Measurements from ENCODE around the gene GAL3ST1. TPM values are rescaled to one million over a fixed set of nuclear protein-coding genes. Genes with fewer than 3 reads are reported as not detected.
"Not testable (repeated sequence)": the region's sequence is repeated elsewhere in the genome, so short reads cannot be mapped to it uniquely, and the experiment has no call there.

The GAL3ST1 gene
- not detected for total RNA-seq

GRCh38 chr22:30574095-30574981 lies at the start of gene GAL3ST1:
GAL3ST1 (minus strand) TSS chr22:30574665; CDS start chr22:30557392, 17,273 bp downstream.
- no peak within 1 kb of the TSS for H3K4me3 Mint-ChIP-seq
- H3K36me3 Mint-ChIP-seq (ENCODE audit: low read depth) = peaks cover 30% of the 10 kb centered on the region
- intact Hi-C loops (cut with micrococcal nuclease) = no loop called here
- no peak for TF ChIP-seq CTCF (IDR thresholded peaks at IDR 0.05)
- POLR2A ChIA-PET = interaction anchor here (0.6 kb wide), 1 partner anchor 15 kb away, joined by 3 read pairs; no protein-coding TSS in a partner anchor
- CTCF ChIA-PET = no interaction called here
- H3K9me3 Mint-ChIP-seq = no peaks in the 10 kb centered on the region
- DNase-seq (no peak), ATAC-seq (no peak)
- peaks cover 6% of the 10 kb centered on the region for H3K4me1 Mint-ChIP-seq (ENCODE audit: low read depth)
- no peak within 1 kb of the TSS for H3K27ac Mint-ChIP-seq
- no peaks in the 10 kb centered on the region for H3K27me3 Mint-ChIP-seq

GRCh38 chr22:30619909-30620308 lies 45.4 kb upstream of the GAL3ST1 start:
- not testable (repeated sequence) for ATAC-seq; DNase-seq; H3K27me3 Mint-ChIP-seq; H3K9me3 Mint-ChIP-seq; H3K4me3 Mint-ChIP-seq; H3K36me3 Mint-ChIP-seq (ENCODE audit: low read depth); H3K4me1 Mint-ChIP-seq (ENCODE audit: low read depth); H3K27ac Mint-ChIP-seq
- intact Hi-C loops (cut with micrococcal nuclease) = loop anchor here (10.0 kb wide), 1 partner anchor 305 kb away; no protein-coding TSS in a partner anchor
- ChIA-PET POLR2A (interaction anchor here (1.4 kb wide), 1 partner anchor 9 kb away, joined by 4 read pairs; no protein-coding TSS in a partner anchor), CTCF (interaction anchor here (3.2 kb wide), 1 partner anchor 15 kb away, joined by 9 read pairs; no protein-coding TSS in a partner anchor)

GRCh38 chr22:30617819-30618218 lies 43.4 kb upstream of the GAL3ST1 start:
- ChIA-PET POLR2A (no interaction called here), CTCF (interaction anchor here (3.2 kb wide), 1 partner anchor 17 kb away, joined by 9 read pairs; no protein-coding TSS in a partner anchor)
- H3K4me1 Mint-ChIP-seq (ENCODE audit: low read depth) = no peaks in the 10 kb centered on the region
- no peaks in the 10 kb centered on the region for H3K9me3 Mint-ChIP-seq
- DNase-seq = no peak
- no peaks in the 10 kb centered on the region for H3K27me3 Mint-ChIP-seq
- ATAC-seq = no peak
- H3K27ac Mint-ChIP-seq = no peak overlapping the region
- H3K4me3 Mint-ChIP-seq = no peak overlapping the region
- intact Hi-C loops (cut with micrococcal nuclease) = no loop called here
- H3K36me3 Mint-ChIP-seq (ENCODE audit: low read depth) = no peaks in the 10 kb centered on the region
- no peak for TF ChIP-seq CTCF (IDR thresholded peaks at IDR 0.05)

GRCh38 chr22:30615543-30615954 lies 41.1 kb upstream of the GAL3ST1 start:
- DNase-seq (no peak), ATAC-seq (no peak)
- no peak overlapping the region for H3K4me3 Mint-ChIP-seq
- no peaks in the 10 kb centered on the region for H3K4me1 Mint-ChIP-seq (ENCODE audit: low read depth)
- no peaks in the 10 kb centered on the region for H3K9me3 Mint-ChIP-seq
- ChIA-PET POLR2A (no interaction called here), CTCF (interaction anchor here (1.3 kb wide), 1 partner anchor 140 kb away, joined by 3 read pairs; no protein-coding TSS in a partner anchor)
- intact Hi-C loops (cut with micrococcal nuclease) = no loop called here
- H3K27me3 Mint-ChIP-seq = no peaks in the 10 kb centered on the region
- H3K36me3 Mint-ChIP-seq (ENCODE audit: low read depth) = no peaks in the 10 kb centered on the region
- H3K27ac Mint-ChIP-seq = no peak overlapping the region
- TF ChIP-seq CTCF (IDR thresholded peaks at IDR 0.05) = no peak

GRCh38 chr22:30614879-30615278 lies 40.4 kb upstream of the GAL3ST1 start:
- Mint-ChIP-seq H3K4me3 (no peak overlapping the region), H3K27me3 (no peaks in the 10 kb centered on the region), H3K27ac (no peak overlapping the region), H3K9me3 (no peaks in the 10 kb centered on the region), H3K36me3 (ENCODE audit: low read depth) (no peaks in the 10 kb centered on the region), H3K4me1 (ENCODE audit: low read depth) (no peaks in the 10 kb centered on the region)
- intact Hi-C loops (cut with micrococcal nuclease) = no loop called here
- POLR2A ChIA-PET = no interaction called here
- TF ChIP-seq CTCF (IDR thresholded peaks at IDR 0.05) = no peak
- DNase-seq (no peak), ATAC-seq (no peak)
- CTCF ChIA-PET = interaction anchor here (1.3 kb wide), 1 partner anchor 140 kb away, joined by 3 read pairs; no protein-coding TSS in a partner anchor

Measured in activated CD8-positive, alpha-beta T cell treated with anti-CD3 and anti-CD28 coated beads for 36 hours (primary cell).